HepG2 (cell line): ENCODE measurements around the gene ARHGAP33. TPM values are rescaled to one million over a fixed set of nuclear protein-coding genes. Genes with fewer than 3 reads are reported as not detected.

ENCODE experiments used
- HCFC1 ChIP-seq: fragments of 150-350 bp; IDR thresholded peaks from 2 replicates; pipeline ENCODE4 v1.6.1; 2014; ENCODE audit warnings: low read depth, low read length
- HNF1A ChIP-seq, 2 experiments: sonication (generic) in 1 of 2; formaldehyde crosslinking in 1 of 2; IDR thresholded peaks; 2 replicates each; pipeline versions ENCODE4 v1.4.0 to v1.6.1; 2016 to 2020; ENCODE audit warnings: borderline replicate concordance in 1 of 2, low read depth in 1 of 2, mild to moderate bottlenecking in 1 of 2, missing genetic modification reagents in 1 of 2
- MAZ ChIP-seq, 2 experiments: sonication (generic) in 1 of 2; formaldehyde crosslinking in 1 of 2; IDR thresholded peaks; 2 replicates each; pipeline versions ENCODE4 v1.5.0 to v1.6.1; 2012 to 2020; ENCODE audit warnings: low read depth in 2 of 2, mild to moderate bottlenecking in 2 of 2, borderline replicate concordance in 1 of 2, improper control_type of control experiment in 1 of 2, low read length in 1 of 2, missing genetic modification reagents in 1 of 2, moderate library complexity in 1 of 2
- MIXL1 ChIP-seq: IDR thresholded peaks from 2 replicates; pipeline ENCODE4 v1.6.1; 2016
- PRDM15 ChIP-seq: sonication (generic); formaldehyde crosslinking; IDR thresholded peaks from 2 replicates; pipeline ENCODE4 v1.4.0; 2020; ENCODE audit warnings: missing genetic modification reagents
- ZKSCAN5 ChIP-seq: sonication (generic); formaldehyde crosslinking; IDR thresholded peaks from 2 replicates; pipeline ENCODE4 v1.5.1; 2020; ENCODE audit warnings: mild to moderate bottlenecking, missing genetic modification reagents
- ZNF296 ChIP-seq: sonication (generic); formaldehyde crosslinking; conservative IDR thresholded peaks from 2 replicates; pipeline ENCODE4 v1.5.0; 2020; ENCODE audit warnings: mild to moderate bottlenecking, missing genetic modification reagents
- ZNF318 ChIP-seq: sonication (generic); formaldehyde crosslinking; IDR thresholded peaks from 2 replicates; pipeline ENCODE4 v1.4.0; 2020; ENCODE audit warnings: mild to moderate bottlenecking, missing genetic modification reagents
- ZNF619 ChIP-seq: sonication (generic); formaldehyde crosslinking; IDR thresholded peaks from 2 replicates; pipeline ENCODE4 v1.4.0; 2020; ENCODE audit warnings: mild to moderate bottlenecking, missing genetic modification reagents
- ZSCAN9 ChIP-seq: IDR thresholded peaks from 2 replicates; pipeline ENCODE4 v1.6.1; 2016; ENCODE audit warnings: borderline replicate concordance
- polyA plus RNA-seq, 8 experiments: library from polyadenylated mRNA; depleted of rRNA in 3 of 8; stranded (reverse) in 7 of 8; unstranded in 1 of 8; fragments of >200 nt; fragmentation: Illumina TruSeq in 4 of 8; extraction: Trizol in 4 of 8; gene quantifications; 2 replicates each; pipeline versions ENCODE4 v1.2.1 to v1.2.3, GENCODE V29; 2011 to 2016; ENCODE audit warnings: low read depth in 4 of 8, missing spikeins in 1 of 8, mixed read lengths in 1 of 8; ENCODE audit not compliant: insufficient read depth in 1 of 8
- total RNA-seq, 5 experiments: library from RNA; depleted of rRNA; stranded (reverse); fragments of >200 nt; fragmentation: Illumina TruSeq; extraction: Trizol; gene quantifications; 2 replicates each; pipeline ENCODE4 v1.2.3, GENCODE V29; 2016; ENCODE audit warnings: low read depth in 1 of 5

ARHGAP33 gene
- total and polyA plus RNA-seq, 2 of the 13 experiments (the other 11 are each of a cell fraction or from before 2014, with no cell fraction given) = 1.3 to 2.7 TPM

- TF ChIP-seq ZNF318 (CRISPR knock-in tag) (no peak), ZSCAN9 (CRISPR knock-in tag) (no peak; the same call in 1 of the 2 replicates), ZNF619 (CRISPR knock-in tag) (no peak), MIXL1 (CRISPR knock-in tag) (no peak), PRDM15 (0 out of 2 replicates have a peak, but pooled peaks have one; percentile 44), MAZ (IDR thresholded peaks at IDR 0.05; ENCODE audit: borderline replicate concordance, low read depth, low read length) (peak; percentile 68), MAZ (CRISPR knock-in tag; IDR thresholded peaks at IDR 0.05; ENCODE audit: low read depth) (no peak), ZKSCAN5 (no peak), HCFC1 (peak; percentile 41; the same call in 1 of the 2 replicates), ZNF296 (CRISPR knock-in tag) (no peak), HNF1A (IDR thresholded peaks at IDR 0.05; ENCODE audit: low read depth) (0 out of 2 replicates have a peak, but pooled peaks have one; percentile 2), HNF1A (CRISPR knock-in tag; IDR thresholded peaks at IDR 0.05; ENCODE audit: borderline replicate concordance) (no peak)
Observed at GRCh38 chr19:35744430-35745327, 30.7 kb upstream of the ARHGAP33 start (continued).
